Transverse colon (tissue), 4 donors: ENCODE data around the gene PPP4R1.

Experiments
- CTCF ChIP-seq, 5 experiments: fragments of 200-600 bp in 3 of 5; fragments of 450-650 bp in 2 of 5; sonication (generic) in 3 of 5; IDR thresholded peaks; 1 replicate in 2 of 5; 2 replicates in 3 of 5; pipeline ENCODE4 v1.5.1; 2016 to 2017; ENCODE audit warnings: antibody characterized with exemption in 5 of 5, inconsistent platforms in 3 of 5, mild to moderate bottlenecking in 2 of 5, moderate library complexity in 1 of 5
- POLR2A ChIP-seq: fragments of 450-650 bp; IDR thresholded peaks from one replicate; pipeline ENCODE4 v1.6.1; 2016; ENCODE audit warnings: antibody characterized with exemption, mild to moderate bottlenecking, moderate library complexity
- POLR2AphosphoS5 ChIP-seq, 3 donors: sonication (generic); formaldehyde crosslinking; IDR thresholded peaks; one replicate each; pipeline ENCODE4 v1.6.1; 2016; ENCODE audit warnings: antibody characterized with exemption in 3 of 3

- TF ChIP-seq CTCF (IDR thresholded peaks at IDR 0.05) (no peak), POLR2A (no peak), POLR2AphosphoS5 (IDR thresholded peaks at IDR 0.05) (no peak)
Measured at GRCh38 chr18:9547782-9548181, 66.6 kb downstream of the PPP4R1 start.
